Large intestine (tissue), 3 donors: ENCODE results near the gene ARRB2. TPM values are rescaled to one million over a fixed set of nuclear protein-coding genes. Genes with fewer than 3 reads are reported as not detected.
A peak's percentile ranks its signal among the peaks of the same experiment; 100 is the strongest.
"Not testable (repeated sequence)": the region's sequence is repeated elsewhere in the genome, so short reads cannot be mapped to it uniquely, and the experiment has no call there.

Experiments
- DNase-seq, 2 donors: peaks; one replicate each; pipeline versions ENCODE4 v3.0.0 to v3.0.0-alpha.2; 2013
- H3K27ac ChIP-seq: one replicate; pipeline ENCODE4 v1.5.1; 2013; ENCODE audit warnings: low read length
- H3K27me3 ChIP-seq: 2 replicates; pipeline ENCODE4 v1.6.1; 2013; ENCODE audit warnings: low read length; ENCODE audit not compliant: control insufficient read depth, insufficient read depth
- H3K36me3 ChIP-seq: 2 replicates; pipeline ENCODE4 v1.6.1; 2013; ENCODE audit warnings: low read length; ENCODE audit not compliant: control insufficient read depth, insufficient read depth
- H3K4me1 ChIP-seq: one replicate; pipeline ENCODE4 v1.6.1; 2013; ENCODE audit warnings: low read length; ENCODE audit not compliant: control insufficient read depth, insufficient read depth
- H3K4me3 ChIP-seq: one replicate; pipeline ENCODE4 v1.5.1; 2013; ENCODE audit warnings: low read length
- H3K9me3 ChIP-seq: one replicate; pipeline ENCODE4 v1.6.1; 2013; ENCODE audit warnings: mild to moderate bottlenecking, low read depth, low read length, moderate library complexity; ENCODE audit not compliant: control insufficient read depth
- WGBS: methylation state at CpG from one replicate; pipeline ENCODE4 v1.1.5; 2013; ENCODE audit warnings: low lambda C conversion rate; ENCODE audit not compliant: insufficient coverage; 5-methylcytosine and 5-hydroxymethylcytosine counted together
- polyA plus RNA-seq: library from polyadenylated mRNA; unstranded; fragments of 120-200 nt; gene quantifications from one replicate; pipeline ENCODE4 v1.2.1, GENCODE V29; 2013

ARRB2 gene
- polyA plus RNA-seq, 1 donor: 96.7 TPM

GRCh38 chr17:4712526-4712925 is 2.1 kb downstream of the ARRB2 start:
- no CpG with 5 or more reads among the region's 3 CpGs for WGBS
- H3K27me3 ChIP-seq: no peaks in the 10 kb centered on the region
- peaks cover 37% of the 10 kb centered on the region for H3K4me1 ChIP-seq
- H3K27ac ChIP-seq: peak overlapping the region; percentile 93
- no peak for DNase-seq
- no peak overlapping the region for H3K4me3 ChIP-seq
- H3K9me3 ChIP-seq: peaks cover 2% of the 10 kb centered on the region
- peaks cover 23% of the 10 kb centered on the region for H3K36me3 ChIP-seq

- not testable (repeated sequence) for H3K27ac ChIP-seq, H3K9me3 ChIP-seq, H3K27me3 ChIP-seq, DNase-seq, H3K4me3 ChIP-seq
- peaks cover 43% of the 10 kb centered on the region for H3K36me3 ChIP-seq
- peaks cover 35% of the 10 kb centered on the region for H3K4me1 ChIP-seq
- WGBS: no CpG with 5 or more reads among the region's 15 CpGs
These were observed 4.1 kb downstream of the ARRB2 start for GRCh38 chr17:4714340-4715062.

- Histone ChIP-seq H3K9me3 (no peaks in the 10 kb centered on the region), H3K36me3 (peaks cover 50% of the 10 kb centered on the region), H3K4me1 (peaks cover 32% of the 10 kb centered on the region), H3K27me3 (no peaks in the 10 kb centered on the region), H3K27ac (no peak overlapping the region), H3K4me3 (no peak overlapping the region)
- no peak for DNase-seq
- WGBS: no CpG with 5 or more reads among the region's 11 CpGs
These were observed 4.8 kb downstream of the ARRB2 start for GRCh38 chr17:4715063-4715744.

- Histone ChIP-seq H3K9me3 (no peaks in the 10 kb centered on the region), H3K27me3 (no peaks in the 10 kb centered on the region), H3K36me3 (peaks cover 57% of the 10 kb centered on the region), H3K4me3 (no peak overlapping the region), H3K27ac (no peak overlapping the region), H3K4me1 (peaks cover 35% of the 10 kb centered on the region)
- DNase-seq: no peak
- WGBS: no CpG with 5 or more reads among the region's 10 CpGs
These were observed 5.6 kb downstream of the ARRB2 start for GRCh38 chr17:4716081-4716480.

GRCh38 chr17:4717791-4718190 is 7.4 kb downstream of the ARRB2 start:
- no peak overlapping the region for H3K4me3 ChIP-seq
- H3K9me3 ChIP-seq: no peaks in the 10 kb centered on the region
- WGBS: no CpG with 5 or more reads among the region's 17 CpGs
- H3K36me3 ChIP-seq: peaks cover 57% of the 10 kb centered on the region
- peaks cover 30% of the 10 kb centered on the region for H3K4me1 ChIP-seq
- no peak overlapping the region for H3K27ac ChIP-seq
- H3K27me3 ChIP-seq: no peaks in the 10 kb centered on the region
- DNase-seq: no peak

DNA sequence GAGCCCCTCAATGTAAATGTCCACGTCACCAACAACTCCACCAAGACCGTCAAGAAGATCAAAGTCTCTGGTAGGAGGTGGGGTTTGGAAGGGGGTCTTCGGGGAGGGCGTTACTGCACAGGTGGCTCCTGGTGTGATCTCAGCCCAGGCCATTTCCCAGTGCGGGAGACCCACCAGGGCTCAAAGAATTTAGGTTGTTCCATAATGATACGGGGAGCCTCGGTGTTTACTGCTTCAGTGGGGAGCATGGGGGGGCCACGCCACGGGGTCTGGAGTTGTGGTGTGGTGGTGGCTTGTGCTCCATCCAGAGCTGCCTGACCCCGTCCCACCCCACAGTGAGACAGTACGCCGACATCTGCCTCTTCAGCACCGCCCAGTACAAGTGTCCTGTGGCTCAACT is 7.8 kb downstream of the ARRB2 start:
- H3K4me3 ChIP-seq: no peak overlapping the region
- H3K4me1 ChIP-seq: peaks cover 27% of the 10 kb centered on the region
- H3K27me3 ChIP-seq: no peaks in the 10 kb centered on the region
- DNase-seq: no peak
- no peak overlapping the region for H3K27ac ChIP-seq
- H3K9me3 ChIP-seq: no peaks in the 10 kb centered on the region
- H3K36me3 ChIP-seq: peaks cover 57% of the 10 kb centered on the region
- no CpG with 5 or more reads among the region's 13 CpGs for WGBS

DNA sequence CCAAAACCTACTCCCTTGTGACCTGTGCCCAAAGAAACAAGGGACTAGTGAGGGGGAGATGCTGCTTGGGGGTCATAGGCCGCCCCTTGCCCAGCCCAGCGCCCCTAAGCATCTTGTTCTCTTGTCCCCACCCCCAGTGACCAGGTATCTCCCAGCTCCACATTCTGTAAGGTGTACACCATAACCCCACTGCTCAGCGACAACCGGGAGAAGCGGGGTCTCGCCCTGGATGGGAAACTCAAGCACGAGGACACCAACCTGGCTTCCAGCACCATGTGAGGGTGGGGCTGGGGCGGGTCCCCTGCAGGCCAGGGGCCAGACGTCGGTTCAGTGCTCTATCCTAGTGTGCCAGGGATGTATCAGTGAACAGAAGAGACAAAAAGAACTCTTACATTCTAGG is 8.7 kb downstream of the ARRB2 start:
- no peak for DNase-seq
- peaks cover 57% of the 10 kb centered on the region for H3K36me3 ChIP-seq
- no CpG with 5 or more reads among the region's 10 CpGs for WGBS
- H3K27ac ChIP-seq: no peak overlapping the region
- no peak overlapping the region for H3K4me3 ChIP-seq
- no peaks in the 10 kb centered on the region for H3K27me3 ChIP-seq
- H3K4me1 ChIP-seq: peaks cover 25% of the 10 kb centered on the region
- H3K9me3 ChIP-seq: no peaks in the 10 kb centered on the region

DNA sequence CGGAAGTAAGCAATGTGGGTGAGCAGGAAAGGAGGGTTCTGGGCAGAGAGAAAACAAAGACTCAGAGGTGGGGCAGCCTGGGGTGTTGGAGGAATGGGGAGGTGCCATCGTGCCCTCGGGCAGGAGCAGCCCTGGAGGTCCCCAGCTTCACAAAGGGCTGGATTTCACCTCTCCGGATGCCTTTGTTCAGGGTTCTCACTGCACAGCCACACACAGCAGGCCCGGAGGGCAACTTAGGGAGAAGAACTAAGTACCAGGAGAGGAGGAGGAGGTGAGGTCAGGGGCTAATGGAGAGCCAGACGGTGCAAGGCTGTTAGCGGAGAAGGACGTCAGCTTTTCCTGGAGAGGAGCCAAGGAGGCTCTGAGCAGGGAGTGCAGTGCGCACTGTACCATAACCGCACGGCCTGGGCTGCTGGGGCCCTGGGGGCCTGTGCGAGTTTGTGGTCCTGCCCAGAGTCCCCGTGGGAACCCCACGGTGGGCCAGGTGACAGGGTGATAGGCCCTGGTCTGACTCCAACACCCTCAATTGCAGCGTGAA is 9.3 kb downstream of the ARRB2 start:
- DNase-seq: no peak
- Histone ChIP-seq H3K4me3 (no peak overlapping the region), H3K9me3 (no peaks in the 10 kb centered on the region), H3K36me3 (peaks cover 57% of the 10 kb centered on the region), H3K27me3 (no peaks in the 10 kb centered on the region), H3K4me1 (peaks cover 21% of the 10 kb centered on the region), H3K27ac (no peak overlapping the region)
- no CpG with 5 or more reads among the region's 15 CpGs for WGBS

DNA sequence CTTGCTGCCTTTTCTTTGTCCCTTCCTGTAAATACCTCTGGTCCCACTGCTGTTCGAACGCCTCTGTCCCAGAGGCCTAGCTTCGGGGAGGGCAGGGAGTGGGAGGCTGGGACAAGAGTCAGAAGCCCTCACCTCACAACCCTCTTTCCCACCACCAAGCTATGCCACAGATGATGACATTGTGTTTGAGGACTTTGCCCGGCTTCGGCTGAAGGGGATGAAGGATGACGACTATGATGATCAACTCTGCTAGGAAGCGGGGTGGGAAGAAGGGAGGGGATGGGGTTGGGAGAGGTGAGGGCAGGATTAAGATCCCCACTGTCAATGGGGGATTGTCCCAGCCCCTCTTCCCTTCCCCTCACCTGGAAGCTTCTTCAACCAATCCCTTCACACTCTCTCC is 10.4 kb downstream of the ARRB2 start:
- H3K27ac ChIP-seq: peak overlapping the region; percentile 77
- peak; percentile 36 to 56 for DNase-seq
- H3K9me3 ChIP-seq: no peaks in the 10 kb centered on the region
- H3K27me3 ChIP-seq: no peaks in the 10 kb centered on the region
- no CpG with 5 or more reads among the region's 7 CpGs for WGBS
- H3K36me3 ChIP-seq: peaks cover 49% of the 10 kb centered on the region
- peaks cover 16% of the 10 kb centered on the region for H3K4me1 ChIP-seq
- H3K4me3 ChIP-seq: no peak overlapping the region

DNA sequence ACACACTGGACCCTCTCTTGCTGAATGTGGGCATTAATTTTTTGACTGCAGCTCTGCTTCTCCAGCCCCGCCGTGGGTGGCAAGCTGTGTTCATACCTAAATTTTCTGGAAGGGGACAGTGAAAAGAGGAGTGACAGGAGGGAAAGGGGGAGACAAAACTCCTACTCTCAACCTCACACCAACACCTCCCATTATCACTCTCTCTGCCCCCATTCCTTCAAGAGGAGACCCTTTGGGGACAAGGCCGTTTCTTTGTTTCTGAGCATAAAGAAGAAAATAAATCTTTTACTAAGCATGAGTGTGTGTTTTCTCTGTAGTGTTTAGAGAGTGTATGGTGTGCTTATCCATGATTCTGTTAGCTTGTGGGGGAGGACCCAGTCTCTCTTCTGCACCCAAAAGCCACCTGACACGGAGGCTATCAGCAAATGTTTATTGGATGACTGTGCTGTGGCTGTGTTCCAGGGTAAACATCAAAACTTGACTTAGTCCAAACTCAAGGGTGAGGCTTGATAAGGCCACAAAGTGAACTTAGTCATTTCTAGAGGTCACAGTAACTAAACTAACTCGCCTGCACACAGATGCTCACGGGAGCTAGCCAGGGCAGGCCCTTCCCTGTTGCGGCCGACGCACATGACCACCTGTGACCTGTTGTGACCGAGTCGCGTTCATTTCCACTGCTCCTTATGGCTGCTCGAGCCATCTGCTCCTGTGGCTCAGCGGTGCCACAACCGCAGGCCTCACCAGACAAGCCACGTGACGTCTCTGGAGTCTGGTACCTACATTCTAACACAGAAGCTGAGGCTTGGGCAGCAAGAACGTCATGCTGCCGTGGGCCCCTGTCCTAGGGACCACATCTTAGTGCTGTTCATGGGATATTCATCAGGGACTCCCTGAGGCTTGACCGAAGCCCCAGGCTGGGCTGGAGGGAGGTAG is 11.0 kb downstream of the ARRB2 start:
- H3K27me3 ChIP-seq: no peaks in the 10 kb centered on the region
- no CpG with 5 or more reads among the region's 20 CpGs for WGBS
- H3K4me1 ChIP-seq: peaks cover 16% of the 10 kb centered on the region
- H3K4me3 ChIP-seq: no peak overlapping the region
- H3K36me3 ChIP-seq: peaks cover 44% of the 10 kb centered on the region
- peak; percentile 79 to 95 for DNase-seq
- peak overlapping the region; percentile 77 for H3K27ac ChIP-seq
- H3K9me3 ChIP-seq: no peaks in the 10 kb centered on the region
